GM19438 (cell line): Measurements from ENCODE around the gene PHGDH.

Source experiments
- ATAC-seq: cut with Tn5 transposase; IDR thresholded peaks from one replicate; pipeline ENCODE4 v1.9.1; 2021; ENCODE audit warnings: low read depth; ENCODE audit not compliant: unreplicated experiment

PHGDH gene

GRCh38 chr1:119752592-119752991, 40.9 kb downstream of the PHGDH start:
- no peak for ATAC-seq

- no peak for ATAC-seq
Observed at GRCh38 chr1:119758584-119758983, 46.9 kb downstream of the PHGDH start.

- no peak for ATAC-seq
Observed at GRCh38 chr1:119762409-119762808, 50.7 kb downstream of the PHGDH start.

DNA sequence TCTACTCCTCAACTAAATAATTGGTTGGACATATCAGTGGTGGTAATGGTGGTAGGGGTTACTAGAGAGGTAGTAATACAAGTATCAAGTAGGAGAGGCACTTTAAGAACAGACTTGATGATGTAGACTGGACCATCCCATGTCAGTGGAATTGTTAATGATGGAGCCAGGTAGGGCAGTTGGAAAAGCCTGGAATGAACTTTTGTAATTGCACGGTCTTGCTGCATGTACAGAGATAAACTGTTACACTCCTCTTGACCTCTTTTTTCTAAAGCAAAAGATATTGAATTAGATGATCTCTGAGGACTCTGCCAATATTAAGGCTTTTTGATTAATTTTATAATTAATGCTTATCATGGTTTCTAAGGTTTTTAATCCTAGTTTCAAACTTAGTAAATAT, 51.2 kb downstream of the PHGDH start:
- ATAC-seq = no peak

DNA sequence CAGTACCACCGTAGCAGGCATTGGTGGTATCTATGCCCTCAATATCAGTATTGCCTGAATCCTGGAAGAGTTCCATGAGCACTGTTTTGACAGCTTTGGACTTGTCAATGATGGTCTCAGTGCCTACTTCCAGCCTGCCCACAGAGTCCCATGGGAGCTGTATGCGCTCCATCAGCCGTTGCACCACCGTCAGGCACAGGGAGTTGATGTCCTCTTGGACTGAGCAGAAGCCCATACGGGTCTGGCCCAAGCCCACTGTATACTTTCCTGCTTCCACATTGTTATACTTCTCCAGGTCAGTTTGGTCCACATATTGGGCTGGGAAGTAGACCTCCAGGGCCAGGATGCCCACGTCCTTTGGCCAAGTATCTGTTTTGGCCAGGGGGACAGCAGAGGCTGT, 52.5 kb downstream of the PHGDH start:
- no peak for ATAC-seq

DNA sequence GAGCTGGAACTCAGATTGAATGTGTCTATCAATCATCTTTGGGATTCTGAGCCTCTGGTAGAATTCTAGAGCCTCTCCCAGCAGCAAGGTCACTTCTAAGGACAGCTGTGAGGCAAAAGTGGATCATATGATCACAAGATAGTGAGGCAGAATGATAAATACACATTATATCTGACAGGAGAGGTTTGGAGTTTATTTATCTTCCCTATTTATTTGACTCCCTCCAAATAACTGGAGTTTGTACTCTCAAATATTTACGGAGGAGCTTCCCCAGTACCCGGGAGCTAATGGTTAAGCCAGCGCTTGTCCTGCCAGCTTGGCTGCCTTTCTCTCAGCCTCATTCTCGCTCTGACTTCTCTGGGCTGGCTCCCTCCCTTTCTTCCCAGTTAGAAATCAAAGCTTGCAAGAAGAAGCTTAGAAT, 54.6 kb downstream of the PHGDH start:
- ATAC-seq = no peak

GRCh38 chr1:119767486-119767885, 55.8 kb downstream of the PHGDH start:
- ATAC-seq = no peak

DNA sequence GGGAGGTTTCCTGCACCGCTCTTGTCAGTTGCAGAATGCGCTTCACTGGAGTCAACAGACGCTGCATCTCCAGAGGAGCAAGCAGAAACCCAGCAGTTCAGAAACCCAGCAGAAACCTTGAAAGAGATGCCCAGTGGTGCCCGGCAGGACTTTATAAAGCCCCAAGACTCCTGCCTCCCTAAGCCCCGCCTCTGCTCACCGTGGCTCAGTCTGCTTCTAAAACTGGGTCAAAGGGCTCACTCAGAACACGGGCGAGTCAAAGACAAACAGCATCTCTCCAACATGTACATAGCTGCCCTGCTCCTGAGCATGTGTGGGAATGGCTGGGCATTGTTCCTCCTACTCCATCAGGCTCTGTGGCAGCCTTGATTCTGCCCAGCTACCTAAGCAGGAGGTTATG, 57.0 kb downstream of the PHGDH start, which contains the start of gene HMGCS2:
TSS of gene HMGCS2 (minus strand) at position 128 of the 400 bp plus-strand sequence. CDS start at position 67, 61 bp downstream.
- no peak for ATAC-seq

DNA sequence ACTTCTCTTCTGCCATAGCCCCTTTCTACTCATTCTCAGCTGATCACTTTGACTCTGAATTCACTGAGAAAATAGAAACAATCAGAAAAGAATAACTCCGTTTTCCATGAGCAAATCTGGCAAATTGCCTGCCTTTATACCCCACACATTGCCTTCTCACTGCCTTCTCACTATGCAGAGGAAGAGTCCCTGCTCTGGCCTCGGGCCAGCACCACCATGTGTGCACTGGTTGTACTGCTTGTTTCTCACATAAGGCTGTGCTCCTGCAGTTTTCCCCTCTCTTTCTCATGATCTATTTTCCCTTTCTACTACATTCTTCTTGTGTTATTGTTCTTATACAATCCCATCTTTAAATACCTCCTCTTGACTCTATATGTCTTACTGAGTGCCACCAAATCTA, 59.3 kb downstream of the PHGDH start:
- ATAC-seq = no peak

- ATAC-seq = no peak
Observed at GRCh38 chr1:119771770-119772169, 60.0 kb downstream of the PHGDH start.

DNA sequence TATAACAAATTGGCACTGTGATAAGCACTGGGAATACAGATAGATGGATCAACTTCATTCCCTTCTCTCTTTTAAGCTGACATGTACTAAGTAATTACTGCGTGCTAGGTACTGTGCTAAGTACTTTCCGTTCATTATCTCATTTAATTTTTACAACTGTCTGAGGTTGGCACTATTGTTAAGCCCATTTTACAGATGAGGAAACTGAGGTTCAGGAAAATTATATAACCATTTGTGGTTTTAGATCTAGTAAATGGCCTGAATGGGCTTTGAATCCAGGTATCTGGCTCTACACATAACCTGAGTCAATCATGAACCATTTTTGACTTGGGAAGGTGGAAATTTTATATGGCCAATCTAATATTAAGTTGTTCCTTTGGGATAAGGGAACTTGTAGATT, 60.6 kb downstream of the PHGDH start:
- ATAC-seq = no peak

DNA sequence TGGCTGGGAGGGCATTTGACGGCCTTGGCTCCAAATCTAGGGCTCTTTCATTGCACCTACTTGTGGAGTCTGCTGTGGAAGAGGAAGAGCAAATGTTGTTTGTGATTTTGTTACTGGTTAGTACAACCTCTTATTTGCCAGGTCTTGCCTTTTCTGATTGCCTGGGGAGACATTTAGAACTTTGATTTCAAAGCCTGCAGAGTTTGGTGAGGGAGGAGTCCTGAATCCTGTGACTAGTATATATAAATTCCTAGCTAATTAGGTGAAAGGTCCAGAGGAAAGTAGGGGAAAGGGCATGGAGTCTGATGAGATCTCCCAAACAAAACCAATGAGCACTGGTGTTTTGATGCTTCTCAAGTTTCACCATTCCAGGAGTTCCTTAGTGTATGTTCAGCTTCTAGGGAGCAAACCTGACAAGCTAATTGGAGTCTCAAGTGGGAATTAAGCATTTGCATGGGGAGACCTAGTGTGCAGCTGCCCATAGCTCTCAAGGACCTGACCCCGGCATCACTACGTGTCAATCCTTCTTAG, 62.0 kb downstream of the PHGDH start:
- ATAC-seq = no peak

DNA sequence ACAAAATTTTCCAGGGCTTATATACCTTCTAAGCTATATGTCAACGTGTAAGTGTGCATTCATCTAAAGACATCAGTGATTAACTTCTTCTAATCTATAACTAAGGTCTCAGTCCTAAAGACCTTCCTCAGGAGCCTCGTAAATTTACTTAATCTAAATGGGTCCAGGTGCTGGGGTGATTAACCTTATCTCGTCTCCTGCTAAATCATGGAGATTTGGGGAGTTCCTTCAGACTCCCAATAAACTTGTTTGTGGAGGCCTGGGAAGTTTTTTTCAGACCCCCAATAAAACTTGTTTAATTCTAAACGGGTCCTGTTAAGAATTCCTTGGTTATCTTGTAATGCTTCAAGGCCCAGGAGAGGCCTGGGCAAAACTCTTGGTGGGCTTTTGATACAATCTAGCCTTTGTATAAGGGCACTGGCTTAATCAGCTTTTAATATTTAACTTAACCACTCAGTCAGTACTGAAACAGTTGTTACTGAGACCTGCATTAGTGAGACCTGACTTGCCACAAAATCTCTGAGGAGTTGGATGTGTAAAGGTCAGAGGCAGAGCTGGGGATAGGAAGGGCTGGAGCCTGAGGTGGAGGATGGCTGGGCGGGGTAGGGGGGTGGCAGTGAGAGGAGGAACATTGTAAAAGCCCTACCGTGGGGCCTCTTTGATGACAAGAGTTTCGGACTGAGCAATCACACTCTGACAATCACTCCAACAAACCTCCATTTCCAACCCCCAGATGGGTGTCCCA, 63.2 kb downstream of the PHGDH start:
- no peak for ATAC-seq

DNA sequence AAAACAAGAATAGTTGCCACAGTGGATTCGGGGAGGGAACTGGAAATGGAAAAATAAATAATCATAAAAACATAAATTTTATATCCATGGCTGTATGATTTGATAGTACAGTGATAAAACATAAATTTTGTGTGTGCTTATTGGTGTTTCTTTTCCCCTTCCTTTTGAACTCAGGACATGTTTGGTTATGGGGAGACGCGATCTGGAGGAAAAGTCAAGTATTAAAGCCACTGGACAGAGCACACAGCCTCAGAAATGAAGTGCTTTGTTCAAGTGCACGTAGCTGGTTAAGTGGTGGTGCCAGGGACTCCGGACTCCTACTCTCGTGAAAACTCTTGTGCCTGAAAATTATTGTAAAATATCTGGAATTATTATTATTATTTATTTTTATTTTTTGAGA, 66.6 kb downstream of the PHGDH start:
- ATAC-seq = no peak

- ATAC-seq = no peak
Observed at GRCh38 chr1:119778886-119779560, 67.3 kb downstream of the PHGDH start.

DNA sequence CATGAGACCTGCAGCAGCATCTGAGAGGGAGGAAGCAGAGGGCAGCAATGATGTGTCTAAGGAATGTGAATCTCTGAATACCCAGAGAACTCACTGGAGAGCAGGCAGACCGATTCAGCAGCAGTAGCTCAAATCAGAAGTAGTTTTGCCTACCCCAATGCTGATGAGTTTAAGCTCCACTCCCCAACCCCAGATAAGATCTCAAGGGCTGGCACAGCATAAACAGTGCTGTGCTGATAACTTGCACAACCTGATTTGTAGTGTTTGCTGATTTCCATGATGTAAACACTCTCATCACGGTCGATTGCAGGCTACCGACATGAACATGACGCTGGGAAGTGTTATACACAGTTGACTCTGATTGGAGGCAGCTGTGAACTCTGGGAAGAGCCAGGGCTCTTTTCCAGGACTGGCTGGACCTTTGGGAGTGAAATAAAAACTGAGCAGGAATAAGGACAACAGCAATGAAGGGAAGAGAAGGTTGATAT, 68.2 kb downstream of the PHGDH start:
- ATAC-seq = no peak

- no peak for ATAC-seq
Observed at GRCh38 chr1:119781434-119782210, 69.9 kb downstream of the PHGDH start.

GRCh38 chr1:119782631-119783325, 71.0 kb downstream of the PHGDH start:
- no peak for ATAC-seq

DNA sequence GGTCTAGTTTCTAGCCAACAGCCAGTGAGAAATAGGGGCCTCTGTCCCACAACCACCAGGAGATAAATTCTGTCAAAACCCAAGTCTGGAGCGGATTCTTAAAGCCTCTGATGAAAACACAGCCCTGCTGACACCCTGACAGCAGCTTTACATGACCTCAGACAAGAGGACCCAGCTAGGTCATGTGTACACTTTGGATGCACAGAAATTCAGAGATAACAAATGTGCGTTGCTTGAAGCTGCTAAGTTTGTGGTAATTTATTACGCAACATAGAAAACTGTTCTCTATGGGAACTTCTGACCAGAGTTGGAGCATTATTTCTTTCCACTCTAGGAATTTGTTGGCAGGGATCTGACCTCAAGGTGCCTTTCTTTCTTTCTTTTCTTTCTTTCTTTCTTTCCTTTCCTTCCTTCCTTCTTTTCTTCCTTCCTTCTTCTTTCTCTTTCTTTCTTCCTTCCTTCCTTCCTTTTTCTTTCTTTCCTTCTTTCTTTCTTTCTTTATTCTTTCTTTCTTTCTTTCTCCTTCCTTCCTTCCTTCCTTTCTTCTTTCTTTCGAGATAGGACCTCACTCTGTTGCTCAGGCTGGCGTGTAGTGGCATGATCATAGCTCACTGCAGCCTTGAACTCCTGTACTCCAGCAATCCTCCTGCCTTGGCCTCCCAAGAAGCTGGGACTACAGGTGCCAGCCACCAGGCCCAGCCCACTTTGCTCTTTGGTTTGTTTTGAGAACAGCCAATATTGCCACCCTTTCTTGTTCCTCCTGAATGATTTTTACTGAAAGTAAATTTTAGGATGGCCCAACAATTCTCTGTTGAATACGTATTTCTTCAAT, 71.8 kb downstream of the PHGDH start:
- ATAC-seq = no peak
